Measurements from ENCODE around the gene PRR16. TPM values are rescaled to one million over a fixed set of nuclear protein-coding genes. Genes with fewer than 3 reads are reported as not detected.

The PRR16 gene
- total RNA-seq, 4 donors from 2014 or later: 2.7 to 7.0 (median 3.7) TPM

- no peak for TF ChIP-seq POLR2AphosphoS5 (IDR thresholded peaks at IDR 0.05)
- no peak for TF ChIP-seq EP300 (IDR thresholded peaks at IDR 0.05)
- TF ChIP-seq POLR2A (IDR thresholded peaks at IDR 0.05): no peak
- TF ChIP-seq, protein P1, sequence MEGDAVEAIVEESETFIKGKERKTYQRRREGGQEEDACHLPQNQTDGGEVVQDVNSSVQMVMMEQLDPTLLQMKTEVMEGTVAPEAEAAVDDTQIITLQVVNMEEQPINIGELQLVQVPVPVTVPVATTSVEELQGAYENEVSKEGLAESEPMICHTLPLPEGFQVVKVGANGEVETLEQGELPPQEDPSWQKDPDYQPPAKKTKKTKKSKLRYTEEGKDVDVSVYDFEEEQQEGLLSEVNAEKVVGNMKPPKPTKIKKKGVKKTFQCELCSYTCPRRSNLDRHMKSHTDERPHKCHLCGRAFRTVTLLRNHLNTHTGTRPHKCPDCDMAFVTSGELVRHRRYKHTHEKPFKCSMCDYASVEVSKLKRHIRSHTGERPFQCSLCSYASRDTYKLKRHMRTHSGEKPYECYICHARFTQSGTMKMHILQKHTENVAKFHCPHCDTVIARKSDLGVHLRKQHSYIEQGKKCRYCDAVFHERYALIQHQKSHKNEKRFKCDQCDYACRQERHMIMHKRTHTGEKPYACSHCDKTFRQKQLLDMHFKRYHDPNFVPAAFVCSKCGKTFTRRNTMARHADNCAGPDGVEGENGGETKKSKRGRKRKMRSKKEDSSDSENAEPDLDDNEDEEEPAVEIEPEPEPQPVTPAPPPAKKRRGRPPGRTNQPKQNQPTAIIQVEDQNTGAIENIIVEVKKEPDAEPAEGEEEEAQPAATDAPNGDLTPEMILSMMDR (IDR thresholded peaks at IDR 0.05): no peak
- Histone ChIP-seq H3K4me1 (no peaks in the 10 kb centered on the region), H3K27me3 (no peaks in the 10 kb centered on the region), H3K9me3 (no peaks in the 10 kb centered on the region), H3K36me3 (no peaks in the 10 kb centered on the region), H3K27ac (no peak overlapping the region), H3K4me3 (no peak overlapping the region)
- ATAC-seq: no peak
- 63 to 69% methylated on average over 1 of the region's 1 CpG for WGBS, 2 donors (ENCODE audit: low coverage in 1 of 2)
Observed at GRCh38 chr5:120678279-120678678, 214.2 kb downstream of the PRR16 start.

- Histone ChIP-seq H3K9me3 (no peaks in the 10 kb centered on the region), H3K27ac (no peak overlapping the region), H3K36me3 (peaks cover 0 to 7% of the 10 kb centered on the region in 2 donors), H3K4me1 (no peaks in the 10 kb centered on the region), H3K27me3 (no peaks in the 10 kb centered on the region), H3K4me3 (no peak overlapping the region)
- TF ChIP-seq EP300 (IDR thresholded peaks at IDR 0.05) (no peak), POLR2AphosphoS5 (IDR thresholded peaks at IDR 0.05) (no peak), POLR2A (IDR thresholded peaks at IDR 0.05) (no peak)
- TF ChIP-seq, protein P1 (IDR thresholded peaks at IDR 0.05): no peak
- ATAC-seq: no peak
- WGBS, 2 donors (ENCODE audit: low coverage in 1 of 2): 80 to 85% methylated on average over 1 to 2 of the region's 2 CpGs
Observed at GRCh38 chr5:120682851-120683250, 218.8 kb downstream of the PRR16 start.

DNA sequence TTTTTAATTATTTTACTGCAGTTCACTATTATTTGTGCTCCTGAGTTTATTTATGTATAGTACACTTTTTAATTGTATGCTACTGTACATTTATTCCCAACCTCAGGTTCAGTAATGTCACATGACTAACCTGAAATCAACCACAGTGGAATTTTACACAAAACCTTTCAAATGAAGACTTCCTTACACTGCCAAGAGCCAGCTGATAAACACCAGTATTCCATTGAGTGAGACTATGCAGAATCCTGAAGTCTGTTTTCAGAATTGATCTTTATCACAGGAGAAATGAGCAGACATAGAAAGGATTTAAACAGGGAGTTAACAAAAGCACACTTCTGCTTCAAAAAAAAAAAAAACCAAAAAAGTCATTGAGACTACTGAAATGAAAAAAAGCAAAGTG, 219.5 kb downstream of the PRR16 start:
- no peak for TF ChIP-seq POLR2AphosphoS5 (IDR thresholded peaks at IDR 0.05)
- no peak for TF ChIP-seq POLR2A (IDR thresholded peaks at IDR 0.05)
- TF ChIP-seq EP300 (IDR thresholded peaks at IDR 0.05): no peak
- TF ChIP-seq, protein P1 (IDR thresholded peaks at IDR 0.05): no peak
- H3K27ac ChIP-seq: no peak overlapping the region
- no peaks in the 10 kb centered on the region for H3K9me3 ChIP-seq
- no peaks in the 10 kb centered on the region for H3K27me3 ChIP-seq
- H3K4me1 ChIP-seq: no peaks in the 10 kb centered on the region
- H3K4me3 ChIP-seq: no peak overlapping the region
- peaks cover 0 to 7% of the 10 kb centered on the region in 2 donors for H3K36me3 ChIP-seq
- no peak for ATAC-seq

DNA sequence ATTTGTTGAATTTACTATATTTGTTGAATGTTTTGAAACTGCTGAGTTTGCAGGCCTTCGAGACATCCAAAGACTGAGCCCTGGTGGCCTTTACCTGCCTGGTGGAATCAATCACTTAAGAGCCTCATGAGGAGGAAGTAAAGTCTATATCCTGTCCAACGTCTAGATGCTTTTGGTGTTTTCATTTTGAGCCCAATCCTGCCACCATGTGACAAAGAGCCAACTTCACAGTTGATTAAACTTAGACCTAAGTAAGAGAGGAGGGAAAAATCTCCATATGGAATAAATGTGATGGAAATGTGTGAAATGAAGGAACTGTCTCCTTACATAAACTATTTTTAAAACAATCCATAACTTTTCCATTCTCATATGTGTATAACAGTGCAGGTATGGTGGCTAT, 220.1 kb downstream of the PRR16 start:
- Histone ChIP-seq H3K27ac (no peak overlapping the region), H3K36me3 (peaks cover 0 to 7% of the 10 kb centered on the region in 2 donors), H3K9me3 (no peaks in the 10 kb centered on the region), H3K4me3 (no peak overlapping the region), H3K4me1 (no peaks in the 10 kb centered on the region), H3K27me3 (no peaks in the 10 kb centered on the region)
- WGBS, 2 donors (ENCODE audit: low coverage in 1 of 2): 41 to 59% methylated on average over 2 of the region's 2 CpGs
- TF ChIP-seq POLR2A (IDR thresholded peaks at IDR 0.05) (no peak), POLR2AphosphoS5 (IDR thresholded peaks at IDR 0.05) (no peak), EP300 (IDR thresholded peaks at IDR 0.05) (no peak)
- TF ChIP-seq, protein P1 (IDR thresholded peaks at IDR 0.05): no peak
- no peak for ATAC-seq

DNA sequence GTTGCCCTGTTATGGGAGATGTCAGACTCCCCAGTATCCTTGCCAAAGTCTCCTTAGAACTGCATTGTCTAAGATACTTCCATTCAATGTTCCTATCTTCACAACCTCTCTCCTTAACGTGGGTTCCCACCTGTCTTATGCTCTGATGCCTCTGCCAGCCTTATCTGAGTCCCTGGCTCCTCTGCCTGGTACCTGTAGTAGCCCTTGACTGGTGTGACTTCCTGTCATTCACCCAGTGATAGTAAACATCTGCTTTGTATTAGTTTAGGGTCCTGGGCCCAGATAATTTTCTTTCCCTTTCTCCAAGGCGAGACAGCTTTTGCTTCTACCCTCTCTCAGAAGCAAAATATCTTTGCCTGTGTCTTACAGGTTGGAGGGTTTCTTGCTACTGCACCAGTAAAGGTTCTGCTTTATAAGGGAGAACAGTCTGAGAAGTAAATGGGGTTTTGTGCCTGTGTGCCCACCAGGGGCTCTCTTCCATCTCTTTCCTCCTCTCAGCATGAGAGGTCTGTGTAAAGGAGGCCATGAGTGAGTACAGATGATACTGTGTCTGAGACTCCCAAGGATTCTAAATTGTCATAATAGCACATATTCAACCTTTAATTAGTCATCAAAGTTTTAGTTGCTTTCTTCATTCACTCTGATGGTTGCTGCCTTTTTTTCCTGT, 220.8 kb downstream of the PRR16 start:
- no peak for TF ChIP-seq POLR2A (IDR thresholded peaks at IDR 0.05)
- TF ChIP-seq EP300 (IDR thresholded peaks at IDR 0.05): no peak
- no peak for TF ChIP-seq POLR2AphosphoS5 (IDR thresholded peaks at IDR 0.05)
- TF ChIP-seq, protein P1 (IDR thresholded peaks at IDR 0.05): no peak
- no peak overlapping the region for H3K4me3 ChIP-seq
- WGBS, 2 donors (ENCODE audit: low coverage in 1 of 2): 65 to 100% methylated on average over 1 to 2 of the region's 2 CpGs
- H3K9me3 ChIP-seq: no peaks in the 10 kb centered on the region
- no peak for ATAC-seq
- peaks cover 0 to 7% of the 10 kb centered on the region in 2 donors for H3K36me3 ChIP-seq
- H3K27ac ChIP-seq: no peak overlapping the region
- H3K4me1 ChIP-seq: no peaks in the 10 kb centered on the region
- H3K27me3 ChIP-seq: no peaks in the 10 kb centered on the region
